Mononuclear cell (primary cell): ENCODE data around the gene CCDC172. TPM values are rescaled to one million over a fixed set of nuclear protein-coding genes. Genes with fewer than 3 reads are reported as not detected.

Experiments
- total RNA-seq: library from RNA; depleted of rRNA; stranded (reverse); fragments of >200 nt; gene quantifications from one replicate; pipeline ENCODE4 v1.2.3, GENCODE V29; 2012

Gene CCDC172
- total RNA-seq, 1 donor, result not detected

Other genes starting within 250 kb of the CCDC172 start
- gene GFRA1, start 51.2 kb upstream of the CCDC172 start, total RNA-seq, result not detected
- gene PNLIPRP3, start 103.4 kb downstream of the CCDC172 start, total RNA-seq, result not detected
- gene PNLIP, start 221.5 kb downstream of the CCDC172 start, total RNA-seq, result not detected